GM23248 (cell line): ENCODE data around the gene TULP4. TPM values are rescaled to one million over a fixed set of nuclear protein-coding genes. Genes with fewer than 3 reads are reported as not detected.

ENCODE experiments used
- DNase-seq: peaks from one replicate; pipeline ENCODE4 v3.0.0-alpha.2; 2015
- H2AFZ ChIP-seq: fragments of 200-600 bp; sonication (generic); 2 replicates; pipeline ENCODE4 v1.6.1; 2016; ENCODE audit warnings: antibody characterized with exemption
- H3F3A ChIP-seq: fragments of 200-600 bp; sonication (generic); 2 replicates; pipeline ENCODE4 v1.6.1; 2016; ENCODE audit warnings: mild to moderate bottlenecking, antibody characterized with exemption, mixed run types; ENCODE audit not compliant: insufficient read depth
- H3K27ac ChIP-seq: fragments of 200-600 bp; sonication (generic); 2 replicates; pipeline ENCODE4 v1.5.1; 2016; ENCODE audit warnings: mild to moderate bottlenecking
- H3K27me3 ChIP-seq: fragments of 200-600 bp; sonication (generic); replicated peaks from 2 replicates; pipeline ENCODE4 v1.6.1; 2016; ENCODE audit warnings: mild to moderate bottlenecking; ENCODE audit not compliant: insufficient read depth
- H3K36me3 ChIP-seq: fragments of 200-600 bp; sonication (generic); 2 replicates; pipeline ENCODE4 v1.6.1; 2016; ENCODE audit warnings: low read depth, mild to moderate bottlenecking
- H3K4me1 ChIP-seq: fragments of 200-600 bp; sonication (generic); 2 replicates; pipeline ENCODE4 v1.6.1; 2016; ENCODE audit warnings: mild to moderate bottlenecking; ENCODE audit not compliant: insufficient read depth
- H3K4me2 ChIP-seq: fragments of 200-600 bp; sonication (generic); one replicate; pipeline ENCODE4 v1.6.1; 2016; ENCODE audit warnings: mild to moderate bottlenecking; ENCODE audit not compliant: unreplicated experiment
- H3K4me3 ChIP-seq: fragments of 200-600 bp; sonication (generic); 2 replicates; pipeline ENCODE4 v1.5.1; 2016; ENCODE audit warnings: mild to moderate bottlenecking
- H3K79me2 ChIP-seq: fragments of 200-600 bp; sonication (generic); 2 replicates; pipeline ENCODE4 v1.6.1; 2016; ENCODE audit warnings: mild to moderate bottlenecking; ENCODE audit not compliant: insufficient read depth
- H3K9ac ChIP-seq: fragments of 200-600 bp; sonication (generic); 2 replicates; pipeline ENCODE4 v1.6.1; 2016; ENCODE audit warnings: mild to moderate bottlenecking
- H3K9me2 ChIP-seq: fragments of 200-600 bp; sonication (generic); 2 replicates; pipeline ENCODE4 v1.6.1; 2016; ENCODE audit warnings: mixed run types, mild to moderate bottlenecking, moderate library complexity; ENCODE audit not compliant: insufficient read depth
- H3K9me3 ChIP-seq: fragments of 200-600 bp; sonication (generic); one replicate; pipeline ENCODE4 v1.6.1; 2017; ENCODE audit warnings: low read depth
- H4K20me1 ChIP-seq: fragments of 200-600 bp; sonication (generic); 2 replicates; pipeline ENCODE4 v1.6.0; 2016; ENCODE audit not compliant: insufficient read depth
- EZH2 ChIP-seq: fragments of 200-600 bp; sonication (generic); IDR thresholded peaks from 2 replicates; pipeline ENCODE4 v1.6.1; 2018; ENCODE audit warnings: antibody characterized with exemption, mild to moderate bottlenecking; ENCODE audit not compliant: insufficient read depth, poor library complexity, severe bottlenecking
- EZH2phosphoT487 ChIP-seq: fragments of 200-600 bp; sonication (generic); IDR thresholded peaks from 2 replicates; pipeline ENCODE4 v1.6.1; 2018; ENCODE audit warnings: antibody characterized with exemption, moderate library complexity, mild to moderate bottlenecking, low read depth; ENCODE audit not compliant: insufficient read depth
- whole genome bisulfite sequencing, 2 experiments: methylation state at CpG; one replicate each; pipeline ENCODE4 v1.1.6; 2015 to 2017; ENCODE audit warnings: low lambda C conversion rate in 2 of 2, low coverage in 1 of 2; ENCODE audit errors: missing lambda C conversion rate in 2 of 2; 5-methylcytosine and 5-hydroxymethylcytosine counted together
- in situ Hi-C: fragments of 300-500 bp; cut with MboI; formaldehyde crosslinking; loops from 2 replicates; pipeline ENCODE4 v1.15.0; 2020
- polyA plus RNA-seq: library from polyadenylated mRNA; unstranded; fragments of >200 nt; fragmentation: Nextera tagmentation; extraction: Ambion mirVana; gene quantifications from 2 replicates; pipeline ENCODE4 v1.2.1, GENCODE V29; 2016
- total RNA-seq: library from RNA; depleted of rRNA; stranded (reverse); fragments of >200 nt; shearing (Covaris generic); gene quantifications from 2 replicates; pipeline ENCODE4 v1.2.3, GENCODE V29; 2014

The TULP4 gene
- total and polyA plus RNA-seq, 2 experiments from 2014 or later, result 21.5 to 38.7 TPM

DNA sequence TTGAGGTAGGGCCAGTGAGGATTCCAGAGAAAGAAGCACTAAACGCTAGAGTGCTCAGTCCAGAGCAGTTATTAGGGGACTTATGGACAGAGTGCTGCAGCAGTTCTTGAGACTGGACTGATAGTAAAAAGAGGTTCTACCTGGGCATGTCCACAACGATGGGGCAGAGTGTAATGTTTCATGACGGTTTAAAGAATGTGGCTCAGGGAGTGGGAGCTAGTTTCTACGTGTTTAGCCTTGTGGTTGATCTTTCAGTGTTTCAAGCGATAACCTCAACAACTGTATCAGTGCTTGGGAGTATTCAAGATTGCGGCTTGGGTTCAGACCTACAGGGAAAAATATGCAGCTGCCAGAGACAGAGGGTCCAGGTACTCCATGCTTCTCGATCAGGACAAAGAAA, 67.1 kb downstream of the TULP4 start:
- Histone ChIP-seq H3K4me3 (no peak overlapping the region), H2AFZ (no peak overlapping the region), H3K9me3 (no peaks in the 10 kb centered on the region), H3K4me2 (no peak overlapping the region), H3K36me3 (no peaks in the 10 kb centered on the region), H4K20me1 (no peaks in the 10 kb centered on the region; the same call in 1 of the 2 replicates), H3K27ac (no peak overlapping the region), H3K9me2 (no peaks in the 10 kb centered on the region), H3K79me2 (peaks cover 12% of the 10 kb centered on the region), H3K4me1 (peaks cover 7% of the 10 kb centered on the region; the same call in 1 of the 2 replicates), H3F3A (0 out of 2 replicates have a peak, but pooled peaks cover 8% of the 10 kb centered on the region), H3K9ac (no peak overlapping the region), H3K27me3 (no peaks in the 10 kb centered on the region)
- DNase-seq, result no peak
- in situ Hi-C loops, result no loop called here
- no peak for TF ChIP-seq EZH2phosphoT487
- TF ChIP-seq EZH2, result no peak
- WGBS, 2 experiments, result 94 to 99% methylated on average over 7 of the region's 7 CpGs

DNA sequence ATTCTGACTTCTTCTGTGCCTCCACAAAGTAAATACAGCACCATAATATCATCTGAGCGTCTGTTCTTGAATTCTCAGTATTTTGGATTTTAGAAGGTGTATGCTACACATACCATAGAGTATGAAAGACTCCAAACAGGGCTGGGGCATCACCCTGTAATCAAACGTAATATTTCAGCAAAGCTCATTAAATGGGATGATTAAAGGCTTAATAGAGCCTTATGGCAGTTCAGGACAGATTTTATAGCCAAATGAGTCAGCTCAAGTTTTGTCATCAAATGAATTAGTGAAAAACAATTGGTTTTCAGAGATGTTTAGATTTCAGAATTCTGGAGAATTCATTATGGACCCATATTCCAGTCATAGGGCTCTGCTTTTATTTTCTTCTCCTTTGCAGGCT, 68.9 kb downstream of the TULP4 start:
- Histone ChIP-seq H3K4me2 (no peak overlapping the region), H4K20me1 (no peaks in the 10 kb centered on the region; the same call in 1 of the 2 replicates), H3K4me1 (peaks cover 7% of the 10 kb centered on the region; the same call in 1 of the 2 replicates), H3K9ac (no peak overlapping the region), H3K9me3 (no peaks in the 10 kb centered on the region), H3K4me3 (no peak overlapping the region), H3K36me3 (no peaks in the 10 kb centered on the region), H3K9me2 (no peaks in the 10 kb centered on the region), H3K27me3 (no peaks in the 10 kb centered on the region), H2AFZ (no peak overlapping the region), H3F3A (0 out of 2 replicates have a peak, but pooled peaks cover 8% of the 10 kb centered on the region), H3K27ac (no peak overlapping the region), H3K79me2 (peaks cover 23% of the 10 kb centered on the region; the same call in 1 of the 2 replicates)
- TF ChIP-seq EZH2 (no peak), EZH2phosphoT487 (no peak)
- DNase-seq, result peak; percentile 35
- 29 to 30% methylated on average over 2 of the region's 2 CpGs for WGBS, 2 experiments
- in situ Hi-C loops, result no loop called here

DNA sequence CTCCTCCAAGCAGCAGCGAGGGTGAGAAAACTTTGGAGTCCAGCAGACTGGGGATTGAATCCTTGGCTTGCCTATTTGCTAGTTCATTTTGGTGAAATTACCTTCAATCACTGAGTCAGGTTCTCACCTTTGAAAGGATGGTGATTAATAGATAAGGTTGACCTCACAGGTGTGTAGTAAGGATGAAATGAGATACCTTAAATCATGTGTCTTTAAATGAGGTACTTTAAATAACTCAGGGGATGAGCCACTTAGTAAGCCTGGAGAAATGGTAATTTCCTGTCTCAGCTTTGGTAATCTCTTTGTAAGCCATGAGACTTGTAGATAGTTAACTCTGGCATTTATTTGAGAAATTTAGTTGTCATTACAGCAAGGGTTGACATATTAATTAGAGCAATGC, 70.2 kb downstream of the TULP4 start:
- Histone ChIP-seq H3K9me3 (no peaks in the 10 kb centered on the region), H3K27ac (no peak overlapping the region), H3K9ac (no peak overlapping the region), H3K36me3 (no peaks in the 10 kb centered on the region), H3K27me3 (no peaks in the 10 kb centered on the region), H2AFZ (no peak overlapping the region), H3K4me1 (peaks cover 5% of the 10 kb centered on the region; the same call in 1 of the 2 replicates), H3K9me2 (no peaks in the 10 kb centered on the region), H3K4me2 (no peak overlapping the region), H3F3A (0 out of 2 replicates have a peak, but pooled peaks cover 8% of the 10 kb centered on the region), H3K4me3 (no peak overlapping the region), H3K79me2 (peaks cover 23% of the 10 kb centered on the region; the same call in 1 of the 2 replicates), H4K20me1 (no peaks in the 10 kb centered on the region; the same call in 1 of the 2 replicates)
- DNase-seq, result no peak
- TF ChIP-seq EZH2phosphoT487 (no peak), EZH2 (no peak)
- in situ Hi-C loops, result no loop called here
- WGBS, 2 experiments, result 83 to 94% methylated on average over 1 of the region's 1 CpG

DNA sequence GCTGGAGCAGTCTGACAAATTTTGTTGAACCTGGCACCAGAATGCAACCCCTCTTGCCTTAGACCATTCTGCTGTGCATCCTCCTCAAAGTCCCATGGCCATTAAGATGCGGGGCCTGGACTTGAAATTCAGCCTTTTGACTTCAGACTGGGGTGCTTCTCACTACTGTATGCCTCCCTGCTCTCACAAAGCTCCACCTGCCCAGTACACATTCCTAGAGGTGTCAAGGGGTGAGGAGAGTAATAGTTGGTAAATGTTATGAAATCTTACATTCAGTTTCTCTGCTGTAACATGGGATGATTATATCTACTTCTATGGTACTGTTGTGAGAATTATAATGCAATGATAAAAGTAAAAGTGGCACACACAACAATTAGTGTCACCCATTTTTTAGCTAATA, 70.8 kb downstream of the TULP4 start:
- TF ChIP-seq EZH2phosphoT487, result no peak
- no peak for TF ChIP-seq EZH2
- in situ Hi-C loops, result no loop called here

More for the DNA sequence above, 70.8 kb downstream of the TULP4 start:
- Histone ChIP-seq H3K9ac (no peak overlapping the region), H3K4me3 (no peak overlapping the region), H3K4me2 (no peak overlapping the region), H3K27ac (no peak overlapping the region), H3F3A (0 out of 2 replicates have a peak, but pooled peaks cover 8% of the 10 kb centered on the region), H3K79me2 (peaks cover 20% of the 10 kb centered on the region; the same call in 1 of the 2 replicates), H3K4me1 (peaks cover 1% of the 10 kb centered on the region; the same call in 1 of the 2 replicates), H3K9me3 (no peaks in the 10 kb centered on the region), H3K36me3 (no peaks in the 10 kb centered on the region), H2AFZ (no peak overlapping the region), H3K27me3 (no peaks in the 10 kb centered on the region), H3K9me2 (no peaks in the 10 kb centered on the region), H4K20me1 (no peaks in the 10 kb centered on the region; the same call in 1 of the 2 replicates)
- 100% methylated on average over 1 of the region's 1 CpG for WGBS, 2 experiments
- no peak for DNase-seq
